Neural crest cell (in vitro differentiated cells): ENCODE measurements around the gene RAB5IF. TPM values are rescaled to one million over a fixed set of nuclear protein-coding genes. Genes with fewer than 3 reads are reported as not detected.

Source experiments
- DNase-seq: peaks from one replicate; pipeline ENCODE4 v3.0.0; 2021; ENCODE audit warnings: low read depth, mixed read lengths, low spot score
- H3K27ac Mint-ChIP-seq: one replicate; pipeline ENCODE4 v1.8.0; 2021; ENCODE audit warnings: mild to moderate bottlenecking, mixed read lengths; ENCODE audit not compliant: unreplicated experiment
- H3K27me3 Mint-ChIP-seq: 2 replicates; pipeline ENCODE4 v1.8.0; 2021; ENCODE audit warnings: low read depth, mild to moderate bottlenecking, mixed read lengths
- H3K36me3 Mint-ChIP-seq: 2 replicates; pipeline ENCODE4 v1.8.0; 2021; ENCODE audit warnings: low read depth, mild to moderate bottlenecking, mixed read lengths
- H3K4me1 Mint-ChIP-seq: 2 replicates; pipeline ENCODE4 v1.8.0; 2021; ENCODE audit warnings: mixed read lengths
- H3K4me3 Mint-ChIP-seq: one replicate; pipeline ENCODE4 v1.8.0; 2021; ENCODE audit warnings: mild to moderate bottlenecking, mixed read lengths
- H3K9me3 Mint-ChIP-seq: 2 replicates; pipeline ENCODE4 v1.8.0; 2021; ENCODE audit warnings: mixed read lengths
- CTCF ChIP-seq: fragments of 200-600 bp; sonication (generic); conservative IDR thresholded peaks from 2 replicates; pipeline ENCODE4 v1.5.0; 2021; ENCODE audit warnings: antibody characterized with exemption, mild to moderate bottlenecking
- total RNA-seq: library from RNA; stranded (reverse); gene quantifications from 2 replicates; pipeline ENCODE4 v1.2.1, GENCODE V29; 2021

Gene RAB5IF
- total RNA-seq, 1 donor from 2014 or later: 76.2 TPM

GRCh38 chr20:36644706-36645095, 39.1 kb downstream of the RAB5IF start:
- H3K27me3 Mint-ChIP-seq: no peaks in the 10 kb centered on the region
- H3K36me3 Mint-ChIP-seq: no peaks in the 10 kb centered on the region
- no peak for DNase-seq
- H3K27ac Mint-ChIP-seq: no peak overlapping the region
- no peaks in the 10 kb centered on the region for H3K9me3 Mint-ChIP-seq
- H3K4me3 Mint-ChIP-seq: no peak overlapping the region
- H3K4me1 Mint-ChIP-seq: peaks cover 8% of the 10 kb centered on the region
- no peak for TF ChIP-seq CTCF

- Mint-ChIP-seq H3K4me1 (peaks cover 8% of the 10 kb centered on the region), H3K4me3 (no peak overlapping the region), H3K36me3 (no peaks in the 10 kb centered on the region), H3K27me3 (no peaks in the 10 kb centered on the region), H3K27ac (no peak overlapping the region), H3K9me3 (no peaks in the 10 kb centered on the region)
- DNase-seq: no peak
- TF ChIP-seq CTCF: no peak
Observed at GRCh38 chr20:36645353-36645752, 39.8 kb downstream of the RAB5IF start.

GRCh38 chr20:36645998-36646397, 40.4 kb downstream of the RAB5IF start, which contains the start of gene SLA2:
Gene SLA2 (minus strand): TSS chr20:36646196. CDS start chr20:36641335, 4,861 bp downstream.
- Mint-ChIP-seq H3K36me3 (no peaks in the 10 kb centered on the region), H3K9me3 (no peaks in the 10 kb centered on the region), H3K27me3 (no peaks in the 10 kb centered on the region), H3K4me1 (peaks cover 8% of the 10 kb centered on the region), H3K27ac (no peak within 1 kb of the TSS), H3K4me3 (no peak within 1 kb of the TSS)
- DNase-seq: no peak
- TF ChIP-seq CTCF: no peak

- no peak for DNase-seq
- Mint-ChIP-seq H3K4me1 (peaks cover 8% of the 10 kb centered on the region), H3K36me3 (peaks cover 4% of the 10 kb centered on the region), H3K27ac (no peak overlapping the region), H3K9me3 (no peaks in the 10 kb centered on the region), H3K27me3 (no peaks in the 10 kb centered on the region), H3K4me3 (no peak overlapping the region)
- no peak for TF ChIP-seq CTCF
Observed at GRCh38 chr20:36646678-36647077, 41.1 kb downstream of the RAB5IF start.

- no peaks in the 10 kb centered on the region for H3K27me3 Mint-ChIP-seq
- no peak overlapping the region for H3K4me3 Mint-ChIP-seq
- DNase-seq: no peak
- H3K36me3 Mint-ChIP-seq: peaks cover 4% of the 10 kb centered on the region
- no peak for TF ChIP-seq CTCF
- H3K9me3 Mint-ChIP-seq: no peaks in the 10 kb centered on the region
- no peak overlapping the region for H3K27ac Mint-ChIP-seq
- H3K4me1 Mint-ChIP-seq: peaks cover 8% of the 10 kb centered on the region
Observed at GRCh38 chr20:36647196-36648121, 41.9 kb downstream of the RAB5IF start.
